NCI-H1436 treated with DMSO at 0.1 percent for 48 hours (cell line): ENCODE results near the gene XPO1.
"Not testable (repeated sequence)": the region's sequence is repeated elsewhere in the genome, so short reads cannot be mapped to it uniquely, and the experiment has no call there.

ENCODE experiments used
- DNase-seq: peaks from one replicate; lab custom pipeline; 2025; lab: John Stamatoyannopoulos, UW

Gene XPO1

DNA sequence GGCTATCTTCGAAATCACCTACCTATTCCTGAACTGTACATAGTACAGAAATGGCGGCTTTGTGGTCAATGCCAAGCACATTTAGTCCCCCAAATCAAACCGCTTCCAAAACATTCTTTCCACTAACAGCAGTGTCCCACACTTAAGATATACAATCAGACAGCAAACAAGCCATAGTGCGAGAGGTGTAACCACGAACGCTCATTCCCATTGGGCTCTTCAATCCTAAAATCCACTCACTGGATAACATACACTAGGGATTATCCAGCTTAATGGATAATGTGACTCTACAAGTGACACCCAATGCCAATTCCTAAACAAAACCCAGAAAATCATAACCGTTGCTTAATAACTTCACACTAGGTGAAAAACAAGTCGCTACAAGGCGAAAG lies 2.0 kb downstream of the XPO1 start:
- no peak for DNase-seq

DNA sequence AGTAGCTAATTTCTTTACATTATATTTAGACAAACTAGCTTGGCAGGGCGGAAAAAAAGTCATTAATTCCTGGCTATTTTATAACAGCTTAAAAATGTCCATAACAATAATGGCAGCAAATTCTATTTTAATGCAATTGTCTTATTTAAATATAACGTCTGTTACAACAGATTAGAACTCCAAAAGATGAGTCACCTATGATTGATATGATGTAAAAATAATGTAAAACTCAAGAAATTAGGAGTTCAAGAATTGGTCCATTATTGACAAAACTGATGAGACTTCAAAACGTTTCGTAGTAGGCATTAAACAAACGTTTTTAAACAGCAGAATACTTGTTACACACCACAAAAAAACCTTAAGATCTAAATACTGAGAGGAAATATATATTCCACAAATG lies 2.7 kb downstream of the XPO1 start:
- DNase-seq, result no peak

DNA sequence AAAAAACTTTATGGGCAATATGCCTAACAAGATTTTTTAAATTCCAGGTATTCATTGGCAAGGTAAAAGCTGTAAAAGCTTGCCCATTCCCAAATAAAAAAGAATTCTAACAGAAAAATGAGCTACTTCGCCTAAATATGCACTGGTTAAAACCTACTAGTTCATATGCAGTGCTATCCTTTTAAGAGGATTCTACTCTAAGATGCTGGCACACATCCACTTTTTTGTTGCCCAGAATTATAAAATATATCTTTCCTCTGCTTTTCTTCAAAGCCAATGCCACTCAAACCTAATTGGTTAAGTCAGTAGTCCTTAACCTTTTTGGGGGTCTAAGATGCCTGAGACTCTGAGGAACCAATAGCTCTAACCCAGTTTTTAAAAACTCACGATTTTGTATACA lies 3.2 kb downstream of the XPO1 start:
- DNase-seq, result no peak

DNA sequence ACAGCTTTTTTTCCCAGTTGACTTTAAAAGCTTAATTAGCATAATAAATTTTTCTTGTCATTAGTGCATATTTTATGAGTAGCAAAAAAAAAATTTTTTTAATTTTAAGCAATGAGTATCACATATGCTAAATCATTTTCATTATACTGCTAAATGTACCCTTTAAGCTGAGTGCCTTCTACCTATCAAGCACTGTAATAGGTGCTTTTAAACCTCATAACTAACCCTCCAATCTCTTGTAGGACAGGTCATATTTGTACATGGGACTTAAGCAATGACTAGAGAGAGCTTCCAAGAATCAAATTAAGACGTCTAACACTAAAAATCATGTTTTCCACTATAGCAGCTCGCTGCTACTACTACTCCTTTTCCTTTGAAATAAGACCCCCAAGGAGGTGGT lies 7.4 kb downstream of the XPO1 start:
- no peak for DNase-seq

DNA sequence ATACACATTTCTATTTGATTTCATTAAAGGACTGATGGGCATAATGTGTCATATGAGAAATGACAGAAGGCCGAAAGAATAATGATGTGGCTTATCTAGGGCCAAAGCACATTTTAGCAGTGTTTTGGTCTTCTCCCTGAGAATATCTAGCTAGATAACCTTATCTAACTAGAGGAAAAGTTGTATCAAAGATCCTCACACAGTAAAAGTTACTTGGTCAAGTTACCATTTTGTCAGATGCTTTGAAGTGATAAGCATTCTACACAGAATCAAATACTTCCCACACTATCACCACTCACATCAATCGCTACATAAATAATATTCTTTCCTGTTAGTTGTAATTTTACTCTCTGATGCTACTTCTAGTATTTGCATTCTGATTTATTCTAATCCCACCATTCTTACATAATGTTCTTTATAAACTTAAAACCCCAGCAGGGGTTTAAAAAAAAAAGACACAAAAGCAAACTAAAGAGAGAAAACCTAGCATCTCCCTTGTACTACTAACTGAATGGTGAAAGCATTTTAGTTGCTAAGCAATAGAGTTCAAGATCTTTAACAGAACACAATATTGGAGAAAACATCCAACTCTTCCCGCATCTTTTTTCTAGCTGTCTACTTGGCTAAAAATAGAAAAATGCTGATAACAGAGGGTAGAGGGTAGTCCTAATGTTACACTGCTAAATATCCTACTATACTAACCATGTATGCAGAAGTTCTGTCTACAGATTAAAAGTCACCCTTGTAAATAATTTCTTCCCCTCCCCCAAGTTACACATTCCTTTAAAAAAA lies 8.0 kb downstream of the XPO1 start:
- DNase-seq, result no peak

DNA sequence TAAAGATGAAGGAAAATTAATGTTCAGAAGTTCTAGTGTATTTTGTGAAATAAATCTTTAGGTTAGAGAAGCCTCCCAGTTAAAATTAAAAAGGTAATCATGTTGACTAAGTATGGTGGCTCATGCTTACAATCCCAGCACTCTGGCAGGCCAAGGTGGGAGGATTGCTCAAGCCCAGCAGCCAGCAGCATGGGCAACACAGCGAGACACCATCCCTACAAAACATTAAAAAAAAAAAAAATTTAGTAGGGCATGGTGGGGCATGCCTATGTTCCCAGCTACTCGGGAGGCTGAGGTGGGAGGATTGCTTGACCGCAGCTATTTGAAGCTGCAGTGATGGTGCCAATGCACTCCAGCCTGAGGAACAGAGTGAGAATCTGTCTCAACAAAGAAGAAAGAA lies 17.9 kb downstream of the XPO1 start:
- DNase-seq, result no peak

DNA sequence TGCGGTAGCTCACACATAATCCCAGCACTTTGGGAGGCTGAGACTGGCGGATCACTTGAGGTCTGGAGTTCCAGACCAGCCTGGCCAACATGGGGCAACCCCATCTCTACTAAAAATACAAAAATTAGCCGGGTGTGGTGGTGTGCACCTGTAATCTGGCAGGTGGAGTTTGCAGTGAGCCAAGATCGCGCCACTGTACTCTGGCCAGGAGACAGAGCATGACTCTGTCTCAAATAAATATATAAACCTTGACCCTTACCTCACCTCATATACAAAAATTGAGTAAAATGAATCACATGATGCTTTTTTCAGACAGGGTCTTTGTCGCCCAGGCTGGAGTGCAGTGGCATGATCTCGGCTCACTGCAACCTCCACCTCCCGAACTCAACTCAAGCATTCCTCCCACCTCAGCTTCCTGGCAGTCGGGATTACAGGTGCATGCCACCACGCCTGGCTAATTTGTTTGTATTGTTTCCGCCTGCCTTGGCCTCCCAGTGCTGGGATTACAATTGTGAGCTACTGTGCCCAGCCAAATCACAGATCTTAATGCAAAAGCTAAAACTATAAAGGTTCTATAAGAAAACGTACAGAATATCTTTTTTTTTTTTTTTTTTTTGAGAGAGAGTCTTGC lies 25.3 kb downstream of the XPO1 start:
- no peak for DNase-seq

DNA sequence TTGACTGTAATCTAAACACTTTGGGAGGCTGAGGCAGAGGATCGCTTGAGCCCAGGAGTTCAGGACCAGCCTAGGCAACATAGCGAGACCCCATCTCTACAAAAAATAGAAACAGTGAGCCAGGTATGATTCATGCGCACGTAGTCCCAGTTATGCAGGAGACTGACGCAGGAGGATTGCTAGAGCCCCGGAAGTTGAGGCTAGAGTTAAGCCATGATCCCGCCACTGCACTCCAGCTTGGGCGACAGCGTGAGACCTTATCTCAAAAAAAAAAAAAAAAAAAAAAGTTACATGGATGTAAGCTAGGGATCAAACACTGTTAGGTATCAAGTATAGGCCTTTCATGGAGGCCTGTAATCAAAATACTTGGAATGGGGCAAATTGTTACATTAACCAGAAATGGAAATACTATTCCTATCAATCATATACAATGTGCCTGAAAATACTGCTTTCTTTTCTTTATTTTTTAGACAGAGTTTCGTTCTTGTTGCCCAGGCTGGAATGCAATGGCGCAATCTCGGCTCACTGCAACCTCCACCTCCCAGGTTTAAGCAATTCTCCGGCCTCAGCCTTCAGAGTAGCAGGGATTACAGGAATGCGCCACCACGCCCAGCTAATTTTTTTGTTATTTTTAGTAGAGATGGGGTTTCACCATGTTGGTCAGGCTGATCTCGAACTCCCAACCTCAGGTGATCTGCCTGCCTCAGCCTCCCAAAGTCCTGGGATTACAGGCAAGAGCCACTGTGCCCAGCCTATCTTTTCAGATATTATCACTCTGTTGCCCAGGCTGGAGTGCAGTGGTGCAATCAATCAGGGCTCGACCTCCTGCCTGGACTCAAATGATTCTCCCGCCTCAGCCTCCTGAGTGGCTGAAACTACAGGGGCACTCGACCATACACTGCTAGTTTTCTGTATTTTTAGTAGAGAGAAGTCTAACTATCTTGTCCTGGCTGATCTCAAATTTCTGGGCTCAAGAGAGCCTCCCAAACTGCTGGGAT lies 27.2 kb downstream of the XPO1 start:
- DNase-seq, result no peak

DNA sequence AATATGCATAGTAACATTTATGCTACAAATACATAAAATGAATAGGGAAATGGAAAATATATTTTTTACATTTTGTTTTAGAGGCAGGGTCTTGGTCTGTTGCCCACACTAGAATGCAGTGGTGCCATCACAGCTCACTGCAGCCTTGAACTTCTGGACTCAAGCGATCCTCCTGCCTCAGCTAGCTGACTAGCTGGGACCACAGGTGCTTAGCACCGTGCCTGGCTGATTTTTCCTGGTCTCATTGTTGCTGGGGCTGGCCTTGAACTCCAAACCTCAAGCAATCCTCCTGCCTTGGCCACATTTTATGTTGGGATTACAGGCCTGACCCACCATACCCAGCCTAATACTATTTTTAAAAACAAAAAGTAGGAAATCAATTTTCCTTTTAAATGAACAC lies 33.2 kb downstream of the XPO1 start:
- no peak for DNase-seq

DNA sequence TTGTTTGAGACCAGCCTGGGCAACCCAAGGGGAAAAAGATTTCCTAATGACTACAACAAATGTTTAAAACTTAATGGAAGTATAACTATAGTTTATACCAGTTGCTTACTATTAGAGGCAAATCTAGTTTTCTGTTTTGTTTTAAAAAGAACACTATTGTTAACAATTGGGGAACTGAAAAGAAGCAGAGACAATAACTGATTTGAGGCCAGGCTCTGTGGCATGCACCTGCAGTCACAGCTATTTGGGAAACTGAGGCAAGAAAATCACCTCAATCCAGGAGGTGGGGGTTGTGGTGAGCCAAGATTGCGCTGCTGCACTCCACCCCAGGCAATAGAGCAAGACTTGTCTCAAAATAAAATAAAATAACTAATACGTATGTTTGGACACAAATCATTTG lies 39.1 kb downstream of the XPO1 start:
- DNase-seq, result no peak

DNA sequence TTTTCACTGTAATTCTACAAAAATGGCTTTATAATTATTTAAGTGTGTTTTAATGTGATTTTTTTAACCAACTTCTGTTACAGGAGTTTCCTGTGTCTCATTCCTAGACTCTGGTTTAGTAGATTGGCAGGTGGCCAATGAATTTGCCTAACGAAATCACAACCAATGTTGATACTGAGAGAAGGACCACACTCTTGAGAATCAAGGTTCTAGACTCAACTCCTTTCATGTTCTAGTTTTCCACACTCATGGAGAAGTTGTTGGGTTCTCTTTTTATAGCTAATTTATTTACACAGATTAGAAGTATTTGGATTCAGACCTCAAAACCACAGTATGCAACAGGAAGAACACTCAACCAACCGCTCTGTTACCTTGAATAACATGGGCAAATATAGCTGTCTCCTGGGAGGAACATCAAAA lies 44.6 kb downstream of the XPO1 start:
- DNase-seq, result no peak

DNA sequence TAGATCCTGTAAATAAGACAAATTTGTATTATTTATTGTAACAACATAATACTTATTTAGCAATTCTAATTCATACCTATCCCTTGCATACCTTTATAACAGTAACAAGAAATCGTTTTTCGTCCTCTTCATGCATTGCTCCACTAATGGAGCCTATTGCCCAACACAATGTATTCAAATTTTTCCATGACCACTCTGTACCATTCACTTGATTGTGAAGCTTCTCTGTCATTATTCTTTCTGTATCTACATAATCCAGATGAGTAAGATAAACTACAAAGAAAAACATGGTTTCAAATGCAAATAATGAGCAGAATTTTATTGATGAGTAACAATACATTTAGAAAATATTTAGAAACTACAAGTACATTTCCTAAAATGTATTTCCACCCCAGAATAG lies 45.7 kb downstream of the XPO1 start:
- DNase-seq, result no peak

DNA sequence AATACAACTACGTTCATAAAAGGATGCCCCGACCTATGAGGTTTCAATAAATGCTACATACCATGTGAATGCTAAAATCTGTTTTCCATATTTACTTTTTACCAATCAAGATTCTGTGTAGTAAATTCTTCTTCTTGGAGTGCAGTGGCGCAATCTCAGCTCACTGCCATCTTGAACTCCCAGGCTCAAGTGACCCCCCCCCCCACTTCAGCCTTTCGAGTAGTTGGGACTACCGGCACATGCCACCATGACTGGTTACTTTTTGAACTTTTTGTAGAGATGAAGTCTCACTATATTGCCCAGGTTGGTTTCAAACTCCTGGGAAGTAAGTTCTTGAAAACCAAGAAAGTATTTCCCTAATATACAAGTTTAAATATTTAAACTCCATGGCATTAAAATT lies 52.9 kb downstream of the XPO1 start:
- DNase-seq, result no peak

DNA sequence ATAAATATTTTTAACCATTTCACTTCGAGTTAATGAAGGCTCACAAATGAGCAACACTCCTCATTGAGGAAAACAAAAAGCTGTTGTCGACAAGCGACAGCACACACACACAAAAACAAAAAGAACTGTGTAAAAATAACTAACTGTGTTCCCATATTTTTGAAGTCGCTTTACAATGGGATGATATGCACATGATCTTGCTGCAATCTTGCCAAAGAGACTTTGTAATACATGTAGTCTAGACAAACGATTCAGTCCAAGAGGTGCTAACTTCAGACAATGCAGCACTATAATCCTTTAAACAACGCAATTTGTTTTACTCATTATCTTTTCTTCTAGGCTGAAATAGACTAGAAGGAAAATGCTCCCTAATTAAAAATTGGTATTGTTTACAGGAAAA lies 60.1 kb downstream of the XPO1 start:
- DNase-seq, result no peak

DNA sequence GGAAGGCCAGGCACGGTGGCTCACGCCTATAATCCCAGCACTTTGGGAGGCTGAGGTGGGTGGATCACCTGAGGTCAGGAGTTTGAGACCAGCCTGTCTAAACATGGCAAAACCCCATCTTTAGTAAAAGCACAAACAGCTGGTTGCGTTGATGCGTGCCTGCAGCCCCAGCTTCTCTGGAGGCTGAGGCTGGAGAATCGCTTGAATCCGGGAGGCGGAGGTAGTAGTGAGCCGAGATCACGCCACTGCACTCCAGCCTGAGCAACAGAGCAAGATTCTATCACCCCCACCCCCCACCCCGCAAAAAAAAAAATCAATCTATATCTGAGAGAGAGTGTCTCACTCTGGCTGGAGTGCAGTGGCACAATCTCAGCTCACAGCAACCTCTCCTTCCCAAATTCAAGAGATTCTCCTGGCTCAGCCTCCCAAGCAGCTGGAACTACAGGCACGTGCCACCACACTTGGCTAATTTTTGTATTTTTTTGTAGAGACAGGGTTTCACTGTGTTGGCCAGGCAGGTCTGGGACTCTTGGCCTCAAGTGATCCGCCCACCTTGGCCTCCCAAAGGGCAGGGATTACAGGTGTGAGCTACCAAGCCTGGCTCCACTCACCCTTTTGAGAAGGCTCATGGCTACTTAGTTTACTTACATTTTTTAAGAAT lies 61.1 kb downstream of the XPO1 start:
- not testable (repeated sequence) for DNase-seq

DNA sequence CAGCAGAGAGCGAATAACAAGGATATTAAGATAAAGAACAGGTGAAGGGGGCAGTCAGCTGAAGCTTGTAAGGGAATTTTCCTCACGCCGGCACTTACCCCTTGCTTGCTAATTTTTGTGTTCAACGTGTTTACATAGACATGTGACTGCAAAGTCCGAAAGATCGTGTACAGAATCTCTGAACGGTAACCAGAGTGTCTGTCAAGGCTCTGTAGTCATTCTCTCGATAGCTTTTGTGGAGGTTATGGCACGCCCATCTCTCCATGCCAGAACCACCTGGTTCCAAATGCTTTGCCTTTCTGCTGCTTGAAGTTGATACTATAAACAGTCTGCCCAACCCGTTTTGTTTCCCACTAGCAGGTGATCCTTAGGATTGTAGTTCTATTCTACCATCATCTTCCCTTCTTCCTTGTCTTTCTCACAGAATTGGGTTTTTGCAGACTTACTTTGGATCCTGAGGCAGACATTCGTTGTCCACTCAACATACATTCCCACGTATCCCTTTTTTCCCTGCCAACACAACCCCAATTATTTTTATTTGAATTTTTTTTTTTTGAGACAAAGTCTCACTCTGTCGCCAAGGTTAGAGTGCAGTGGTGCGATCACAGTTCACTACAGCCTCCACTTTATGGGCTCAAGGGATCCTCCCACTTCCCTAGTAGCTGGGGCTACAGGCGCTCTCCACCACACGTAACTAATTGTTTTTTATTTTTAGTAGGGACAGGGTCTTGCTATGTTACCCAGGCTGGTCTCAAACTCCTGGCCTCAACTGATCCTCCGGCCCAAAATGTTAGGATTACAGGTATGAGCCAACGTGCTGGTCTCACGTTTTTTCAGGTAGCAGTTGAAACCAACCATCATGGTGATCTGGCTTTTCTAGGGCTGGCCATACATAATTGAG lies 66.0 kb downstream of the XPO1 start:
- no peak for DNase-seq

DNA sequence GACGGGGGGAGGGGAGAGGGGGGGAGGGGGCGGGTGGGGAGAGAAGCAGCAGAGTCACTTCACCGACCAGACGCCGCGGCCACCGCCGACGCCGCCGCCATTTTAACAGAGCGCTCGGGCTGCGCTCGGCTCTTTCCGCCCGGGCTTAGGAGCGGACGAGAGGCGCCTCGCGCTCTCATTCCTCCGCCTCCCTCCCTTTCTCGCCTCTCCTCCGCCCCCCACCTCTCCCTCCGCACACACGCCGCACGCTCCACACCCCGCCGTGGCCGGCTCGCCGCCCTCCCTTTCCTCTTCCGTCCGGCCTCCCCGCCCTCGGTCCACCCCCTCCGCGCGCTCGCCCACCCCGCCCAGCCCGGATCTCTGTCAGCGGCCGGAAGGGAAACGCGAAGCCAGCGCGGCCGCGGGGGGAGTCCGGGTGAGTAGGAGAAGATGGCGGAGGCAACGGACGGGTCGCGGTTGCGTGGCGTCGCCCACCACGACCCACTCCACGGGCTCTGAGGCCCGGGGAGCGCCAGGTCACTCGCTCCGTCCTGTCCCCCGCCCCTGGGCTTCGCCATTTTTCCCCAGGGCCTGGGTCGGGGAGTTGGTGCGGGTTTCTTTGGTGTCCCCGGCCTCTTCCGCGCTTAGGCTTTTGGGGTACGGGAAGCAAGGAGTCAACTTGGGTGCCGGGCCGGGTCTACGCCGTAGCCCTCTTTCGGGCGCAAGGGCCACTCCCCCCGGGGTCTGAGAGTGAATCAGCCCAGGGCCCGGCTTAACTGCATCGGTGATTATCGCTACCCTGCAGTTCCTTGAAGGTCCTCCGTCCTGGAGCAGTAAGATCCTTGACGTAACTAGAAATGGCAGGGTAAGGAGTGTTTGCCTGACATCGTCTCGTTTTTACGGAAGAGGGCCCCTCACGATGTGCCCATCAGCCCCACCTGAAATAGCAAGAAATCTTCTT lies 66.9 kb downstream of the XPO1 start, which contains the start of gene USP34:
USP34 (minus strand) TSS at position 123 of the 940 bp plus-strand sequence. CDS start 395 bp downstream, outside the sequence.
- DNase-seq, result peak; percentile 40

DNA sequence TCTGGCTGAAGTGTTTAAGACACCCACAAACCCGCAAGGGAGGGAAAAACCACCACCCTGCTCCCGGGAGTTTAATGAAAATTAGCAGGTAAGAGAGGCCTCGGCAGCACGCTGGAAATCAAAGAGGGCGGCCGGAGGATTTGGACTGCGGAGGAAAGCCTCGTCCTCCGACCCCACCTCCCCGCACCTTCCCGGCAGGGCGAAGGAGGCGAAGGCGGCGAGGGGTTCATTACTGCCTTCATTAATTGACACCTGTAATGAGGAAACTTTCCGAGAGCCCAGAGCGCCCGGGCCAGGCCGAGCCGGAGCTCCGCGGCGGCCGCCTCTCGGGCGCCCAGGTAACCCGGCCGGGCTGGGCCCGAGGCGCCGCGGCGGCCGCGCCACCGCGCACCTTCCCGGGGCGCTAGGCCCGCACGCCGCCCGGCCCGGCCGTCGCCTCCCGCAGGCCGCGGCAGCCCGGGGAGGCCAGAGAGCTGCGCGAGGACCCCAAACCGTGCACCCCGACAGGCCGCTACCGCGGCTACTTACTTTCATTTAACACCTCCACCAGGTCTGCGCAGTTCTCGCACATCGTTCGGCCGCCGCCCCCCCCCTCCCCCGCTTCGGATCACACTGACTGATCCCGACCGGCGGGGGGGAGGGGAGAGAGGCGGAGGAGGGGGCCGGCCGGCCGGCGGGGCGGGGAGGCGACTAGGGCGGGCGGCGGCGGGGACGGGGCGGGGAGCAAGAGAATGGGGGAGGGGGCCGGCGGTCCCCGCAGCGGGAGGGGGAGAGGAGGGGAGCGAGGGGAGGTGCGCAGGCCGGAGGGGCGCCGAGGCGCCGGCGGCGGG lies 67.8 kb downstream of the XPO1 start:
- no peak for DNase-seq
